Ammon's horn (tissue), 1 donor: ENCODE results near the gene ANKS6.

ENCODE experiments used
- DNase-seq: peaks from one replicate; pipeline ENCODE4 v3.0.0-alpha.2; 2016; ENCODE audit warnings: low spot score

ANKS6 gene

GRCh38 chr9:98796364-98797101 is at the start of gene ANKS6:
Gene ANKS6 (minus strand): TSS chr9:98796555. CDS start chr9:98796491, 64 bp downstream.
- DNase-seq = peak; percentile 79

- no peak for DNase-seq
Observed at GRCh38 chr9:98846081-98846480, 49.7 kb upstream of the ANKS6 start.

GRCh38 chr9:98842510-98842909 is 46.2 kb upstream of the ANKS6 start:
- DNase-seq = no peak

GRCh38 chr9:98839724-98840123 is 43.4 kb upstream of the ANKS6 start:
- DNase-seq = no peak

- DNase-seq = no peak
Observed at GRCh38 chr9:98838868-98839565, 42.7 kb upstream of the ANKS6 start.

GRCh38 chr9:98838155-98838867 is 42.0 kb upstream of the ANKS6 start:
- no peak for DNase-seq

- no peak for DNase-seq
Observed at GRCh38 chr9:98837516-98837915, 41.2 kb upstream of the ANKS6 start.

- no peak for DNase-seq
Observed at GRCh38 chr9:98836206-98836605, 39.9 kb upstream of the ANKS6 start.

GRCh38 chr9:98834386-98834785 is 38.0 kb upstream of the ANKS6 start:
- DNase-seq = no peak

- no peak for DNase-seq
Observed at GRCh38 chr9:98833090-98833956, 37.0 kb upstream of the ANKS6 start.

- DNase-seq = no peak
Observed at GRCh38 chr9:98832768-98833089, 36.4 kb upstream of the ANKS6 start.

- no peak for DNase-seq
Observed at GRCh38 chr9:98831696-98832095, 35.3 kb upstream of the ANKS6 start.

- no peak for DNase-seq
Observed at GRCh38 chr9:98830554-98830953, 34.2 kb upstream of the ANKS6 start.

- DNase-seq = no peak
Observed at GRCh38 chr9:98829766-98830165, 33.4 kb upstream of the ANKS6 start.

- no peak for DNase-seq
Observed at GRCh38 chr9:98826716-98827115, 30.4 kb upstream of the ANKS6 start.

GRCh38 chr9:98825414-98825813 is 29.1 kb upstream of the ANKS6 start:
- no peak for DNase-seq

- no peak for DNase-seq
Observed at GRCh38 chr9:98823666-98824334, 27.4 kb upstream of the ANKS6 start.

GRCh38 chr9:98822661-98823060 is 26.3 kb upstream of the ANKS6 start:
- DNase-seq = no peak

- DNase-seq = no peak
Observed at GRCh38 chr9:98821831-98822230, 25.5 kb upstream of the ANKS6 start.

GRCh38 chr9:98819231-98819630 is 22.9 kb upstream of the ANKS6 start:
- no peak for DNase-seq

- DNase-seq = no peak
Observed at GRCh38 chr9:98818764-98819163, 22.4 kb upstream of the ANKS6 start.
